Astrocyte of the cerebellum (primary cell): ENCODE results near the gene SPECC1.
A peak's percentile ranks its signal among the peaks of the same experiment; 100 is the strongest.
"Not testable (repeated sequence)": the region's sequence is repeated elsewhere in the genome, so short reads cannot be mapped to it uniquely, and the experiment has no call there.

Source experiments
- DNase-seq: peaks from one replicate; pipeline ENCODE4 v3.0.0-alpha.2; 2011; ENCODE audit warnings: low read depth
- H3K4me3 ChIP-seq: 2 replicates; pipeline ENCODE4 v1.5.1; 2011; ENCODE audit warnings: mild to moderate bottlenecking, low read depth, low read length, moderate library complexity
- CTCF ChIP-seq: IDR thresholded peaks from 2 replicates; pipeline ENCODE4 v1.5.1; 2012; ENCODE audit warnings: low read length, low read depth, moderate library complexity, mild to moderate bottlenecking; ENCODE audit errors: missing control alignments
- in situ Hi-C: cut with HindIII; loops from 2 replicates; pipeline ENCODE4 v1.10.0; 2017; ENCODE audit warnings: low sequenced_read_pairs

The SPECC1 gene

DNA sequence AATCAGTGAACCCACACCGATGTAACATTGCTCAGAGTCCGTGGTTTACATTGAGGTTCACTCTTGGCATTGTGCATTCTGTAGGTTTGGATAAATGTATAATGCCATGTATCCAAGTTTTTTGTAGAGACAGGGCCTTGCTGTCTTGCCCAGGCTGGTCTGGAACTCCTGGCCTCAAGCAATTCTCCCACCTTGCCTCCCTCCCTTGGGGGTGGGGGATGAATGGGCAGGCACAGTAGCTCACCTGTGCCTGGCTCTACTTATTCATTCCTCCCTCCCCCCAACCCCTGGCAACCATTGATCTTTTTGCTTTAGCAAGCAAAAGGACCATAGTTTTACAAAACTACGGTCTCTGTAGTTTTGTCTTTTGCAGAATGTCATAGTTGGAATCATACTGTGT lies 181.4 kb downstream of the SPECC1 start:
- in situ Hi-C loops = no loop called here
- no peak for DNase-seq
- TF ChIP-seq CTCF = no peak
- no peak overlapping the region for H3K4me3 ChIP-seq

DNA sequence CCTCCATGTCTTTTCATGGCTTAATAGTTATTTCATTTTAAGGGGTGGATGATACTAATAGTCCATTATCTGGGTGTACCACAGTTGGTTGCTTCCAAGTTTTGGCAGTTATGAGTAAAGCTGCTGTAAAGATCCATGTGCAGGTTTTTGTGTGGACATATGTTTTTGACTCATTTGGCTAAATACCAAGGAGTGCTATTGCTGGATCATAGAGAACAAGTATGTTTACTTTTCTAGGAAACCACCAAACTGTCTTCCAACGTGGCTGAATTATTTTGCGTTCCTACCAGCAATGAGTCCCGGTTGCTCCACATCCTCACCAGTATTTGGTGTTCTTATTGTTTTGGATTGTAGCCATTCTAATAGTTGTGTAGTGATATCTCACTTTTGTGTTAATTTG lies 181.9 kb downstream of the SPECC1 start:
- H3K4me3 ChIP-seq = no peak overlapping the region
- TF ChIP-seq CTCF = no peak
- DNase-seq = peak; percentile 82
- in situ Hi-C loops = no loop called here

DNA sequence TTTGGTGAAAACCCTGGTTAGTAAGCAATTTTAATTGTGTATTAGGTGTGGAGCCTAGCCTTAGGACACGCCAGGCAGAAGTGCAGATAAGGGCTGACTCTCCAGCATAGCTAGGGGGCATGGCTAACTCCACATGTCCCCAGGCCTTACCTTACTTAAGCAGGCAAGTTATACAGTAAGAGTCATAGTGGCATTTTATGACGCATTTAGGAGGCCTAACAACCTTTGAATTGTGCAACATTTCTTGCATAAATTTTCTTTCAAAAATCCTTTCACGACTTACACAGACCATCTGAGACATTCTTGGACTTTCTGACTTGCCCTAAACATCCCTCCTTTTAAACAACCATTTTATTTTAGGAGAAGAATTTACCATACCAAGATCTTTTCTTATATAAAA lies 187.1 kb downstream of the SPECC1 start:
- DNase-seq, in situ Hi-C loops, H3K4me3 ChIP-seq: not testable (repeated sequence)

DNA sequence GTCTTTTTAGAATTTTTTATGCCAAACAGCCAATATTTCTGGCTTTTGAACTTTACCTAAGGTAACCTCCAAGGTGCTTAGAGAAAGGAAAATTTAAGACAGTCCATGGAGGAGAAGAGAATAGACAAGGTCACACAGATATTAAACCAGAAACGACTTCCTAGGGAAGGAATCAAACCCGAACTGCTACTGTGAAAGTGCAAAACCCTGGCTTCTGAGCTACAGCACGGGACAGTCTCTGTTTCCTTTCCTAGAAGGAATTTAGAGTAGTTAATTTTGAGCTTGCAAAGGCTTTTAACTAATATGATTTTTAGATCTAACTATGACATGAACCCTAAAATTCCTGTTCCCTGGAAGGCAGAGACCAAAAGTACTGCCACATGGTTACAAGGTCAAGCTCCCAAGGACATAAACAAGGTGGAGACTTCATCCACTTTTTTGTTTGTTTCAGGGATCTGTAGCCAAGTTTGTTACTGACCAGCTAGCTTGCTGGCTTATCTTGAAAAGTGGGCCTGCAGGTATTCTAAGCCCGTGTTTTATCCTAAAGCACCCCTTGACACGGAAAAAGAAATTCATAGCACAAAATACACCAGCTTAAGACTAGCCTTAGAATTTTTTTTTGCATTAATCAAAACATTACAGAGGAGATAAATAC lies 188.2 kb downstream of the SPECC1 start:
- H3K4me3 ChIP-seq = no peak overlapping the region
- in situ Hi-C loops = no loop called here
- TF ChIP-seq CTCF = no peak
- no peak for DNase-seq

DNA sequence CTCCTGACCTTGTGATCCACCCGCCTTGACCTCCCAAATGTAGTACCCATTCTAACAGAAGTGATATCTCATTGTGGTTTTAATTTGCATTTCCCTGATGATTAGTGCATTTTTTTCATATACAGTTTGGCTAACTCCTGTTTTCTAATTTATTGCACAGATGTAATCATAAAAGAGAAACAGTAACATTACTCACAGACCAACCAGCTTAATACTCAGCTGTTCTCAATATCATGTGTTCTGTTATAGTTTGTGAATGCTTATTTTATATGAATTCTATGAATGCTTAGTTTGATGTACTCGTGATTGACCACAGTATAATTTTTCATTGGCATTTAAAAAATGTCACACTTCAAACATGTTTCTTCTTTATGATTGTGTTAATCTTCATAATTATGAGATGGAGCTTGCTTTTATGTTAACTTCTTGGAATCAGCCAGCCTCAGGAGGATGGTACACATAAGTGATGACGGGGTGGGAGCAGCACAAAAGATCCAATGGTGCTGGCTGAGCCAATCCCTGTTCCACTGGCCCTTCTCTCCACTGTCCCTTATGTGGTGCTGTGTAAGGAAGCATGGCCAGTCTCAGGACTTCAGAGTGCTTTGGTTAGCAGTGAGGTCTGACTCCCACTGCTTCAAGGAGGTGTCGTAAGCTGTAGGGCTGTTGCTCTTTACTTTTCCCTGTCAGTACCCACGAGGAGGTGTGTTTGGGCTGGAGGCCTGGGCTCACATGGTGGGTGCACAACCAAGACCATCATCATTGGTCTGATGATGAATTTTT lies 191.0 kb downstream of the SPECC1 start:
- no peak overlapping the region for H3K4me3 ChIP-seq
- DNase-seq = no peak
- in situ Hi-C loops = no loop called here
- TF ChIP-seq CTCF = no peak

DNA sequence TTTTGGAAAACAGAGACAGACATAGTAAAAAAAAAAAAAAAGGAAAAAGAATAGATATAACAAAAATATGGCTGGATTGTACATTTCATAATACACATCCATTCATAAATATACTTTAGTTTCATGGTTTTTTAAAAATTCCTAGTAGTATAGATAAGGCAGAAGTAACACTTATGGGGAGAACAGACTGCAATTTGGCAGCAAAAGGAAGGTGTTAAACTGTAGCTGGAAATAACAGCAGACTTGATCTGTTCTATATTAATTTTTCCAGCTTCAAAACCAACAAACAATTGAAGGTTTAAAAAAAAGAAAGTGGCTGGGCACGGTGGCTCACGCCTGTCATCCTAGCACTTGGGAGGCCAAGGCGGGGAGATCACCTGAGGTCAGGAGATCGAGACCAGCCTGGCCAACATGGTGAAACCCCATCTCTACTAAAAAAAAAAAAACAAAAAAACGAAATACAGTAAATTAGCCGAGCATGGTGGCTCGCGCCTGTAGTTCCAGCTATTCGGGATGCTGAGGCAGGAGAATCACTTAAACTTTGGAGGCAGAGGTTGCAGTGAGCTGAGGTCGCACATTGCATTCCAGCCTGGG lies 191.8 kb downstream of the SPECC1 start:
- DNase-seq = no peak
- no peak overlapping the region for H3K4me3 ChIP-seq
- in situ Hi-C loops = no loop called here
- TF ChIP-seq CTCF = no peak

DNA sequence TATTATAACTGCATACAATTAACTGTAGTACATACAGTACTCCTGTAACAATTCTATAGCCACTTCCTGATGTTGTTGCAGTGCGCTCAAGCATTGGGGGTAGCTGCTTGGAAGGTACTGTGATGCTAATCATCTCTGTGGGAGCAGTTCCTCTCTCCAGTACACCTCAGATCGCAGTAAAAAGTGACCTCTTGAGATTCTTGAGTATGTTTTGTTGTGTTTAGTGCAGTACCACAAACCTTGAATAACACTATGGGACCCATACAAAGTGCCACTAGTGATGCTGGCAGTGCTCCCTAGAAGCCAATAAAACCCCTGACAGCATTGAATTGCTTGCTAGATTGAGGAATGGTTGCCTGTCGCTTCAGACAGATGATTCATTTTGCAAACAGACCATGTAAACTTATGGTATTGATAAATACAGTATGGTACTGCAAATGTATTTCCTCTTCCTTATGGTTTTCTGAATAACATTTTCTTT lies 193.0 kb downstream of the SPECC1 start:
- TF ChIP-seq CTCF = no peak
- H3K4me3 ChIP-seq = no peak overlapping the region
- DNase-seq = no peak
- in situ Hi-C loops = no loop called here
